NOMO-1 treated with dmso at 0.1 percent for 144 hours (cell line): ENCODE data around the gene STX8.
A peak's percentile ranks its signal among the peaks of the same experiment; 100 is the strongest.

ENCODE experiments used
- DNase-seq: peaks from one replicate; lab custom pipeline; 2025; ENCODE audit not compliant: unreplicated experiment; lab: John Stamatoyannopoulos, UW

The STX8 gene

GRCh38 chr17:9242497-9242881 lies 333.1 kb downstream of the STX8 start:
- DNase-seq, result no peak

- DNase-seq, result no peak
These were observed 333.7 kb downstream of the STX8 start for GRCh38 chr17:9241774-9242496.

DNA sequence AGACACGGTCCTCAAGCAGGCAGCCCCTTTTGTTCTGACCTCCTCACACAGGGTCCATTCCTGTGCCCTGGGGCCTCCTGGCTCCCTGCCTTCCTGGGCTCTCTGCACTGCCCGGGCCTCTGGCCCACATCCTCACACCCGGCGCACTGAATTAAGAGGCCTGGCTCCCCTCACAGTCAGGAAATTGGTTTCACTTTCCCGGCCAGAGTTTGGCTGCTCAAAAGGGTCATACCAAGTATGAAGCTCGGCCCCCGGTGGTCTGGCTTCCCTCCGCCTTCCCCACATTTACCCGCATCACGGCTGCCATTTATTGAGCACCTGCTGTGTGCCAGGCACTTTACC lies 334.3 kb downstream of the STX8 start:
- DNase-seq, result no peak

DNA sequence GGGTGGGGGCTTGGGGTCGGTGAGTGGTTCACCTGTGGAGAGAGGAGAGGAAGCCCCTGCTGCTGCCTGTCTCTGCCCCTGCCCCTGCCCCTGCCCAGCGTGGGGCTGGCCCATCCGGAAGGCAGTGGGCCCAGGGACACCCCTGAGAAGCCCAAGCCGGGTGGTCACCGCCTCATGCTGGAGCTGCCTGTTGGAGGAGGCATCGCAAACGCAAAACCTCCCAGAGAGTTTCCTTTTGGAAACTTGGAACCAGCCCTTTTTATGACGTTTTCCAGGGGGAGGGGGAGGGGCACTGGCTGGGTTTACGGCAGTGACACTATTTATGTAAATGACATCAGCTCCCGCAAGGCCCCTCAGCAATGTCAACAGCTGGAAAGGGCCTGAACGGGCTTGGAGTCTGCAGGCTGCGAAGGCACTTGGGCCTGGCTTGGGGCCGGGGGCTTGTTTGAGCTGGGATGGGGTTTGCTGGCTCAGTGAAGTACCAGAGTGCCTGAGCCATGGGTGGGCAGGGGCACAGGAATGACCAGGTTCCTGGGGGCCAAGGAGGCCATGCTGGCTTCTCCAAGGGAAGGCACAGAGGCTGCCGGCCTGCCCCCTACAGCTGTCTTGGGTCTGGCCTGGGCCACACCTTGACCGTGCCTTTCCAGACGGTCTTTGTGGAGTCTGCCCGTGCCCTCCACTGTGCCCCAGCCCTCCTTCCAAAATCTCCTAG lies 334.8 kb downstream of the STX8 start:
- DNase-seq, result no peak

DNA sequence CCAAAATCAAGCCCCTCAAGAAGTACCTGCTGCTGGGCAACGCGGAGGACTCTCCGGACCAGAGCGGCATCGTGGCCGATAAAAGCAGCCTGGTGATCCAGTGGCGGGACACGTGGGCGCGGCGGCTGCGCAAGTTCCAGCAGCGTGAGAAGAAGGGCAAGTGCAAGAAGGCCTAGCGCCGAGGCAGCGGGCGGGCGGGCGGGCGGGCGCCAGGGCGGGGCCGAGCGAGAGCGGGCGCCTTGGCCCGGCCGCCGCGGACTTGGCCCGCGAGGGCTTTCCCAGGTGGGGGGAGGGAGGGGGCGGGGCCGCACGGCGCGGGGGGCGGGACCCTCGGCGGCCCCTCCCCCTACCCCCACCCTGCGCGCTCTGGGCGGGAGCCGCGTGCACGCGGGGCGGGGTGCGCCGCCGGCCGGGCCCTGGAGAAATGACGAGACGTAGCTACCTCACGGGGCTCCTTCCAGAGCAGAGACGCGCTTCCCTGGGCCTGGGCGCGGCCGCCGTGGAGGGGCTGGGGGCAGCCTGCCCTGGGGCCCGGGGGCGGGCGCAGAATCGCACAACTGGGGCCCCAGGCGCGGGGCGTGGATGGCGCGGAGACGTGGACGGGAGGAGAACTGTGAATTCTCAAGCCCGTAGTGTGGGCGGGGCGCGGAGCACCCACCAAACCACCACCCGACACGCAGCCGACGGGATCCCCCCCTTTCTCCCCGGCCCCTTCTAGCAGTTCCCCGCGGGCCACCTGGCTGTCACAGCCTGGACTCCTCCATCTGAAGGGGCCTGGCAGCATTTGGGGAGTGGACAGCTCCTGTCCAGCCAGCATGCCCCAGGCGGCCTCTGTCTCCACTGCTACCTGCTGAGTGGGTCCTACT lies 335.6 kb downstream of the STX8 start:
- DNase-seq, result peak; percentile 76

- DNase-seq, result no peak
These were observed 336.3 kb downstream of the STX8 start for GRCh38 chr17:9239246-9239792.

DNA sequence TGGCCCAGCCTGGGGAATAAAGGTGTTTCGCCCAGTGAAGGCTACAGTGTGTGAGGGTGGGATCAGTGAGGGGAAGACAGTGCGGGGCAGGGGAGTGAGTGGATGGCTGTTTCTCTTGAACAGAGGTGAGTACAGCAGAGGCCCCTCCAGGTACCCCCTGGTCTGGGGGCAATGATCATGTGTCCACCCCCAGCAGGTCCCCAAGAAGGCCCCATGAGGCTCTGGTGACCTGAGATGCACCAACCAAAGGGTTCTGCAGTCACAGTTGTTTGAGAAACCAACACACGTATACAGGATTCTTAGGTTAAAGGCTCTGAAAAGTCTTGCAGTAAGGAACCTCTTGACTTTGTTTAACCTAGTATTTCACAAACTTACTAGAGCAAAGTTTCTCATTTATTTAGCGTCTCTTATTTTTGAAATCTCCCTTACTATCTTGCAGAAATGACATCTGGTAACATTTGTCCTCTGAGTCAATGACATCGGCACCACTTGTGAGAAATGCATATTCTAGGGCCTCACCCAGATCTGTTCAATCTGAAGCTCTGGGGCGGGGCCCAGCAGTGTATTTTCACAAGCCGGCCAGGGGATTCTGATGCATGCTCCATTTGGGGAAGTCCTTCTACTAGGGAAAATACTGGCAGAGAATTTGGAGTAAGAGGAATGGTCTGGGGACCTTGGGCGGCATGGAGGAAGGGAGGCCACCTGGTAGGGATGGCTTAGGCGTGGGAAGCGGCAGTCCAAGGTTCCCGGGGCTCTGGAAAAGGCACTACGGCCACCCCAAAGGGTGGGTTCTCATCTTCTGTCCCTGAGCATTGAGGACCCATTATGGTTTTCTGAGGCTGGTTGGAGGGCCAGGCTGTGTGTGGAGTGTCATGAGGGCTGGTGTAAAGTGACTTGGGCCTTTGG lies 337.0 kb downstream of the STX8 start:
- no peak for DNase-seq

DNA sequence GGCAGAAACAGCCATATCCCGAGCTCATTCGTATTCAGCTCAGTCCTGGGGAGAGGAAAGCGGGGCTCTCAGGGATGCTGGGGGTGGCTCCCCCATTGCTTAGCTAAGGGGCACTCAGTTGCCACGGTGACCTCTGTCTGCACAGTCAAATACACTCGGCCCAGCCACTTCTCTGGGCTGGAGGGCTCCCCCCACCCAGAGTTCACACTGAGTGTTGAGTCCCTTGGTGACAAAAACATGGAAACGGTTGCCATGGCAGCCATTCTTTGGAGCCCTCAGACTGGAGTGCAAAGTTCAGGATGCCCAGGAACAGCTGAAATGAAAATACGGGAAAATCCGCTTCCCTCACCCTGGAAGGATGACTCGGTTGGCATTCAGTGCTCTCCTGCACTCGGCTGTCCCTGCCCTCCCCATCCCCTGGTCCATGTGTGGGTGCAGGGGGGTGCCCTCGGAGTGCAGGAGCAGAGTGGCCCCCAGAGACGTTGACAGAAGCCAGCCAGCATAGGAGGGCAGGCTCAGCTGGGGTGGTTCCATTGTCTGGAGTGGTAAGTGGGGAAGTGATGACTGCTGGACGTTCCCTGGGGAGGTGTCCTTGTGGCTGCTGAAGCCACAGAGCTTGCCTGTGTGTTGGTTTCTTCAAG lies 337.8 kb downstream of the STX8 start:
- DNase-seq, result no peak

DNA sequence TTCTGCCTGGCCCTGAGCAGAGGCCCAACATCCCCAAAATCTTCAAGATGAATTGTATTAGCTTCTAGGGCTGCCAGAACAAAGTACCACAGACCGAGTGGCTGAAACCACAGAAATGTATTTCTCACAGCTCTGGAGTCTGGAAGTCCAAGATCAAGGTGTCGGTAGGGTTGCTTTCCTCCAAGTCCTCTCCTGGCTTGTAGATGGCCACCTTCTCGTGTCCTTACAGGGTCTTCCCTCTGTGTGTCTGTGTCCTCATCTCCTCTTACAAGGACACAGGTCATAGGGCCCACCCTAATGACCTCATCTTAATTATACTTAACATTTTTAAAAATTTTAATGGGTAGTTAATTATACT lies 338.6 kb downstream of the STX8 start:
- DNase-seq, result no peak

DNA sequence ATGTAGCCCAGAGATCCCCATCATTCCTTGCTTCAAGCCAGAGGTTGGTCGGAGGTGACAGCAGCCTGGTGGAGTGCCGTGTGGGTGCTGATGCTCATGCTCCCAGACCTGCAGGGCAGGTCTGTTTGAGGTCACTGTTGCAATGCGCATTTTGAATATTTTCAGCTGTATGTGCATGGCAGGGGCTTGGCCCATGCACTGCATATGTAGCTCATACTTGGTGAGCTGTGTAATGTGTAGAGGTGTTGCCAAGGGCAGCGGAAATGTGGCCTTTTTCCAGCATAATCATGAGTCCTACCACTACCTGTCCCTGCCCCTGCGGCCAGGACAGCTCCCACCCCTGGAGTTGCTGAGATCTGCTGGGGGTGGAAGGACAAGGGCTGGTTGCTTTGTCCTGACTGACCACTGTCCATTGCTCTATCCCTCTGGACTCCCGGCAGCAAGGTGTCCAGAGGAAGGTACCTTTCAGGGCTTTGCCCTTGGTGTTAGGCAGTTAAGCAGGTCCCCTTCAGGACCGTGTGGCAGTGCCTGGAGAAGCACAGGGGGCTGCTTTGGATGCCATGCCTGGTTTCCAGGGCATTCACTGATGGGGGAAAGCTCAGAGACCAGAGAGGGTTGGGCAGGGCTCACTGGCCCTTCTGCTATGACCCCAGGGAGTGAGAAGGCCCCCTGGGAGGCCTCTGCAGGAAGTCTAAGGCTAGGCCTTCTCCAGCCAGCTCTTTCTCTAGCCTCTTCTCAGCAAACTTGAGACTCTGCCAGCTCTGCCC lies 339.2 kb downstream of the STX8 start:
- DNase-seq, result no peak

DNA sequence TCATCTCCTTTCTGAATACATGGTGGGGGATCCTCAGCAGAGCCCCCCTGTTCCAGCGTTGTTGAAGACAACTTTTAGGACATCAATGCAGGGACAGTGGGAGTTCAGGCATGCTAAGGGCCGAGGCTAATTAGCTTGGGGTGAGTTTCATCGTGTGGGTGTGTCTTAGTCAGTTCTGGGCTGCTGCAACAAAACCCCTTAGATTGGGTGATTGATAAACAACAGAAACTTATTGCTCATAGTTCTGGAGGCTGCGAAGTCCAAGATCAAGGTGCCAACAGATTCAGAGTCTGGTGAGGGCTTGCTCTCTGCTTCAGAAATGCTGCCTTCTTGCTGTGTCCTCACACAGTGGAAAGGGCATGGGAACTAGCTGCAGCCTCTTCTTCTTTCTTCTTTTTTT lies 340.3 kb downstream of the STX8 start:
- no peak for DNase-seq

- DNase-seq, result no peak
These were observed 341.2 kb downstream of the STX8 start for GRCh38 chr17:9234389-9234945.

- no peak for DNase-seq
These were observed 341.9 kb downstream of the STX8 start for GRCh38 chr17:9233761-9234160.

DNA sequence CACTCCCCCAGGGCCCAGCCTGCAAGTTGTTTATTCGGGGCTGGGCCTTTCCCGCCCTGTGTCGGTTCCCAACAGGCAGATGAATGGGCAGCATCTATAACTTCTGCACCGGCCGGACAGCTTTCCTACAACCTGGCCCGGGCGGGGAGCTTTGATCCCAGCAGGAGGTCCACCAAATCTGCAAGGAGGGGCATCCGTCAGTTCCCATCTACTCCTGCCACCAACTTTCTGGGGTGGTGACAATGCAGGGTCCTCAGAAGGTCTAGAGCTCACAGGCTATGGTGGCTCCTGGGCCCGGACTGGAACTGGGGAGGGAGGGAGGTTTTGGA lies 342.4 kb downstream of the STX8 start:
- DNase-seq, result no peak

- DNase-seq, result no peak
These were observed 342.9 kb downstream of the STX8 start for GRCh38 chr17:9232591-9233270.

- no peak for DNase-seq
These were observed 343.5 kb downstream of the STX8 start for GRCh38 chr17:9232155-9232475.

GRCh38 chr17:9231449-9232154 lies 344.0 kb downstream of the STX8 start:
- no peak for DNase-seq

- DNase-seq, result no peak
These were observed 344.8 kb downstream of the STX8 start for GRCh38 chr17:9230861-9231260.
